Neural cell (in vitro differentiated cells): ENCODE measurements around the gene TAAR9. TPM values are rescaled to one million over a fixed set of nuclear protein-coding genes. Genes with fewer than 3 reads are reported as not detected.

Experiments used
- H2AFZ ChIP-seq: fragments of 200-600, 300-800 bp; sonication (generic), shearing (Covaris generic); 2 replicates; pipeline ENCODE4 v1.6.0; 2014; ENCODE audit warnings: low read depth, mild to moderate bottlenecking, antibody characterized with exemption, low read length, moderate library complexity
- H3F3A ChIP-seq: fragments of 200-600 bp; shearing (Covaris generic); 2 replicates; pipeline ENCODE4 v1.6.1; 2016; ENCODE audit warnings: mild to moderate bottlenecking, moderate library complexity, mixed read lengths, antibody characterized with exemption, low read length; ENCODE audit not compliant: insufficient read depth, poor library complexity, severe bottlenecking
- H3K27ac ChIP-seq: fragments of 200-600, 300-800 bp; sonication (generic), shearing (Covaris generic); 2 replicates; pipeline ENCODE4 v1.5.1; 2014; ENCODE audit warnings: mild to moderate bottlenecking, low read length, moderate library complexity
- H3K27me3 ChIP-seq: fragments of 300-800, 200-600 bp; sonication (generic), shearing (Covaris generic); 2 replicates; pipeline ENCODE4 v1.6.0; 2014; ENCODE audit warnings: mild to moderate bottlenecking, low read depth, low read length, moderate library complexity; ENCODE audit not compliant: insufficient read depth
- H3K36me3 ChIP-seq: fragments of 300-800, 200-600 bp; sonication (generic), shearing (Covaris generic); 2 replicates; pipeline ENCODE4 v1.5.1; 2014; ENCODE audit warnings: mild to moderate bottlenecking, antibody characterized with exemption, low read length, moderate library complexity; ENCODE audit not compliant: insufficient read depth
- H3K4me2 ChIP-seq: fragments of 300-800, 200-600 bp; sonication (generic), shearing (Covaris generic); 2 replicates; pipeline ENCODE4 v1.6.0; 2014; ENCODE audit warnings: mild to moderate bottlenecking, low read length
- H3K4me3 ChIP-seq: fragments of 300-800, 200-600 bp; sonication (generic), shearing (Covaris generic); 2 replicates; pipeline ENCODE4 v1.5.1; 2014; ENCODE audit warnings: mild to moderate bottlenecking, low read length, moderate library complexity
- H3K79me2 ChIP-seq: fragments of 200-600 bp; shearing (Covaris generic); replicated peaks from 2 replicates; pipeline ENCODE4 v1.6.0; 2014; ENCODE audit warnings: mild to moderate bottlenecking, low read length, moderate library complexity; ENCODE audit not compliant: insufficient read depth
- H3K9ac ChIP-seq: fragments of 300-800, 200-600 bp; sonication (generic), shearing (Covaris generic); 2 replicates; pipeline ENCODE4 v1.6.1; 2016; ENCODE audit warnings: mild to moderate bottlenecking, low read length, mixed read lengths
- H3K9me2 ChIP-seq: fragments of 200-600 bp; shearing (Covaris generic); 2 replicates; pipeline ENCODE4 v1.6.1; 2016; ENCODE audit warnings: mild to moderate bottlenecking, low read length, mixed read lengths; ENCODE audit not compliant: insufficient read depth
- H3K9me3 ChIP-seq: fragments of 200-600, 300-800 bp; sonication (generic), shearing (Covaris generic); 2 replicates; pipeline ENCODE4 v1.6.1; 2016; ENCODE audit warnings: mild to moderate bottlenecking, mixed run types, low read length, moderate library complexity, mixed read lengths
- H4K20me1 ChIP-seq: fragments of 200-600 bp; shearing (Covaris generic); 2 replicates; pipeline ENCODE4 v1.6.1; 2016; ENCODE audit warnings: mild to moderate bottlenecking, mixed run types; ENCODE audit not compliant: insufficient read depth
- EP300 ChIP-seq: fragments of 450-650 bp; conservative IDR thresholded peaks from 2 replicates; pipeline ENCODE4 v1.6.1; 2014; ENCODE audit warnings: antibody characterized with exemption, mild to moderate bottlenecking, moderate library complexity; ENCODE audit not compliant: poor library complexity, severe bottlenecking
- EZH2 ChIP-seq: fragments of 200-600, 300-800 bp; shearing (Covaris generic), sonication (generic); IDR thresholded peaks from 2 replicates; pipeline ENCODE4 v1.6.1; 2014; ENCODE audit warnings: antibody characterized with exemption, low read length, borderline replicate concordance, mild to moderate bottlenecking; ENCODE audit not compliant: insufficient read depth, poor library complexity, severe bottlenecking
- MXI1 ChIP-seq: fragments of 450-650 bp; conservative IDR thresholded peaks from 2 replicates; pipeline ENCODE4 v1.6.1; 2014; ENCODE audit warnings: antibody characterized with exemption, mild to moderate bottlenecking; ENCODE audit not compliant: poor library complexity, severe bottlenecking
- POLR2AphosphoS5 ChIP-seq: IDR thresholded peaks from 2 replicates; pipeline ENCODE4 v1.6.1; 2012
- RAD21 ChIP-seq: fragments of 450-650 bp; conservative IDR thresholded peaks from 2 replicates; pipeline ENCODE4 v1.6.1; 2014; ENCODE audit warnings: antibody characterized with exemption, mild to moderate bottlenecking, moderate library complexity
- SMC3 ChIP-seq: fragments of 450-650 bp; conservative IDR thresholded peaks from 2 replicates; pipeline ENCODE4 v1.6.1; 2014; ENCODE audit warnings: antibody characterized with exemption, mild to moderate bottlenecking, moderate library complexity; ENCODE audit not compliant: poor library complexity
- TAF1 ChIP-seq: IDR thresholded peaks from 2 replicates; pipeline ENCODE4 v1.6.1; 2012; ENCODE audit warnings: low read depth
- polyA plus RNA-seq: library from polyadenylated mRNA; depleted of rRNA; stranded (reverse); fragments of >200 nt; gene quantifications from 2 replicates; pipeline ENCODE4 v1.2.3, GENCODE V29; 2014
- TF ChIP-seq, protein P1 (sequence below): fragments of 450-650 bp; IDR thresholded peaks from 2 replicates; pipeline ENCODE4 v1.5.1; 2014; ENCODE audit warnings: antibody characterized with exemption, mild to moderate bottlenecking, moderate library complexity; ENCODE audit not compliant: poor library complexity, severe bottlenecking
- TF ChIP-seq, protein P2 (sequence below): IDR thresholded peaks from 2 replicates; pipeline ENCODE4 v1.6.1; 2012; ENCODE audit warnings: borderline replicate concordance

TAAR9 gene
- polyA plus RNA-seq, 1 donor from 2014 or later = not detected

DNA sequence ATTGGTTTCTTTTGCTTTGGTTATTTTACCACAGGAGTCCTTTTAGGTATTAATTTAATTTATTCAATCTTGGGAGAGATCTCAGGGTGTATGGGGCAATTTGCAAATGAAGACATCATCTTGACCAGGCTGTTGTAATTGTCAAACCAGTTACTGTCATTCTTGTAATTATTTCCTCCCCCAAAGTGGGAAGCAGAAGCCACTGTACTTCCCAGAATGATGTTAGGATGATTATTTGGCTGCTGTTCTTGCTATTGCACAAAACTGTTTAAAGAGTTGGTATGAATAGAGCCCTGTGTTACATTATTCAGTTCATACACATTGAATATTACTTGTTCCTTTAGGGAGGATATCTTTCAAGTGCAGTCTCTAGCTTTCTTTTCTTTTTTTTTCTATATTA, 33.7 kb downstream of the TAAR9 start:
- Histone ChIP-seq H3K4me3 (no peak overlapping the region), H3K9ac (no peak overlapping the region), H3K79me2 (no peaks in the 10 kb centered on the region), H4K20me1 (no peaks in the 10 kb centered on the region), H3K4me2 (no peak overlapping the region), H3K27me3 (no peaks in the 10 kb centered on the region), H3K27ac (no peak overlapping the region), H3K36me3 (no peaks in the 10 kb centered on the region), H3K9me2 (no peaks in the 10 kb centered on the region), H3F3A (no peaks in the 10 kb centered on the region), H3K9me3 (no peaks in the 10 kb centered on the region), H2AFZ (no peak overlapping the region)
- TF ChIP-seq TAF1 = no peak
- TF ChIP-seq, protein P1, sequence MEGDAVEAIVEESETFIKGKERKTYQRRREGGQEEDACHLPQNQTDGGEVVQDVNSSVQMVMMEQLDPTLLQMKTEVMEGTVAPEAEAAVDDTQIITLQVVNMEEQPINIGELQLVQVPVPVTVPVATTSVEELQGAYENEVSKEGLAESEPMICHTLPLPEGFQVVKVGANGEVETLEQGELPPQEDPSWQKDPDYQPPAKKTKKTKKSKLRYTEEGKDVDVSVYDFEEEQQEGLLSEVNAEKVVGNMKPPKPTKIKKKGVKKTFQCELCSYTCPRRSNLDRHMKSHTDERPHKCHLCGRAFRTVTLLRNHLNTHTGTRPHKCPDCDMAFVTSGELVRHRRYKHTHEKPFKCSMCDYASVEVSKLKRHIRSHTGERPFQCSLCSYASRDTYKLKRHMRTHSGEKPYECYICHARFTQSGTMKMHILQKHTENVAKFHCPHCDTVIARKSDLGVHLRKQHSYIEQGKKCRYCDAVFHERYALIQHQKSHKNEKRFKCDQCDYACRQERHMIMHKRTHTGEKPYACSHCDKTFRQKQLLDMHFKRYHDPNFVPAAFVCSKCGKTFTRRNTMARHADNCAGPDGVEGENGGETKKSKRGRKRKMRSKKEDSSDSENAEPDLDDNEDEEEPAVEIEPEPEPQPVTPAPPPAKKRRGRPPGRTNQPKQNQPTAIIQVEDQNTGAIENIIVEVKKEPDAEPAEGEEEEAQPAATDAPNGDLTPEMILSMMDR = no peak
- no peak for TF ChIP-seq EZH2
- TF ChIP-seq, protein P2, sequence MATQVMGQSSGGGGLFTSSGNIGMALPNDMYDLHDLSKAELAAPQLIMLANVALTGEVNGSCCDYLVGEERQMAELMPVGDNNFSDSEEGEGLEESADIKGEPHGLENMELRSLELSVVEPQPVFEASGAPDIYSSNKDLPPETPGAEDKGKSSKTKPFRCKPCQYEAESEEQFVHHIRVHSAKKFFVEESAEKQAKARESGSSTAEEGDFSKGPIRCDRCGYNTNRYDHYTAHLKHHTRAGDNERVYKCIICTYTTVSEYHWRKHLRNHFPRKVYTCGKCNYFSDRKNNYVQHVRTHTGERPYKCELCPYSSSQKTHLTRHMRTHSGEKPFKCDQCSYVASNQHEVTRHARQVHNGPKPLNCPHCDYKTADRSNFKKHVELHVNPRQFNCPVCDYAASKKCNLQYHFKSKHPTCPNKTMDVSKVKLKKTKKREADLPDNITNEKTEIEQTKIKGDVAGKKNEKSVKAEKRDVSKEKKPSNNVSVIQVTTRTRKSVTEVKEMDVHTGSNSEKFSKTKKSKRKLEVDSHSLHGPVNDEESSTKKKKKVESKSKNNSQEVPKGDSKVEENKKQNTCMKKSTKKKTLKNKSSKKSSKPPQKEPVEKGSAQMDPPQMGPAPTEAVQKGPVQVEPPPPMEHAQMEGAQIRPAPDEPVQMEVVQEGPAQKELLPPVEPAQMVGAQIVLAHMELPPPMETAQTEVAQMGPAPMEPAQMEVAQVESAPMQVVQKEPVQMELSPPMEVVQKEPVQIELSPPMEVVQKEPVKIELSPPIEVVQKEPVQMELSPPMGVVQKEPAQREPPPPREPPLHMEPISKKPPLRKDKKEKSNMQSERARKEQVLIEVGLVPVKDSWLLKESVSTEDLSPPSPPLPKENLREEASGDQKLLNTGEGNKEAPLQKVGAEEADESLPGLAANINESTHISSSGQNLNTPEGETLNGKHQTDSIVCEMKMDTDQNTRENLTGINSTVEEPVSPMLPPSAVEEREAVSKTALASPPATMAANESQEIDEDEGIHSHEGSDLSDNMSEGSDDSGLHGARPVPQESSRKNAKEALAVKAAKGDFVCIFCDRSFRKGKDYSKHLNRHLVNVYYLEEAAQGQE = no peak
- TF ChIP-seq POLR2AphosphoS5 = no peak
- TF ChIP-seq EP300 = no peak
- TF ChIP-seq MXI1 = no peak
- TF ChIP-seq RAD21 = no peak
- TF ChIP-seq SMC3 = no peak

- Histone ChIP-seq H2AFZ (no peak overlapping the region), H3K27ac (no peak overlapping the region), H3K36me3 (no peaks in the 10 kb centered on the region), H3K9me2 (no peaks in the 10 kb centered on the region), H3K4me2 (no peak overlapping the region), H3K9me3 (no peaks in the 10 kb centered on the region), H3K79me2 (no peaks in the 10 kb centered on the region), H3F3A (no peaks in the 10 kb centered on the region), H3K4me3 (no peak overlapping the region), H4K20me1 (no peaks in the 10 kb centered on the region), H3K9ac (no peak overlapping the region), H3K27me3 (no peaks in the 10 kb centered on the region)
- TF ChIP-seq EZH2 = no peak
- no peak for TF ChIP-seq SMC3
- no peak for TF ChIP-seq POLR2AphosphoS5
- TF ChIP-seq, protein P1 = no peak
- TF ChIP-seq, protein P2 = no peak
- no peak for TF ChIP-seq EP300
- TF ChIP-seq TAF1 = no peak
- TF ChIP-seq MXI1 = no peak
- no peak for TF ChIP-seq RAD21
Measured at GRCh38 chr6:132584698-132585097, 46.6 kb downstream of the TAAR9 start.
